ENCODE results near the gene KRCC1.

GRCh38 chr2:88036182-88036581 is 19.4 kb downstream of the KRCC1 start:
- no peak for TF ChIP-seq EP300 (conservative IDR thresholded peaks at IDR 0.05; ENCODE audit: poor library complexity, severe bottlenecking)
- no peak for TF ChIP-seq CTCF (IDR thresholded peaks at IDR 0.05; ENCODE audit: poor library complexity, severe bottlenecking)
- no peak for TF ChIP-seq POLR2AphosphoS5 (IDR thresholded peaks at IDR 0.05)
- TF ChIP-seq EZH2 (IDR thresholded peaks at IDR 0.05; ENCODE audit: borderline replicate concordance, insufficient read depth, low read length, poor library complexity, severe bottlenecking) = no peak
- TF ChIP-seq SMC3 (conservative IDR thresholded peaks at IDR 0.05; ENCODE audit: poor library complexity) = no peak
- TF ChIP-seq REST (IDR thresholded peaks at IDR 0.05; ENCODE audit: borderline replicate concordance) = no peak
- TF ChIP-seq RAD21 (conservative IDR thresholded peaks at IDR 0.05) = no peak
- TF ChIP-seq MXI1 (conservative IDR thresholded peaks at IDR 0.05; ENCODE audit: poor library complexity, severe bottlenecking) = no peak
- TF ChIP-seq TAF1 (IDR thresholded peaks at IDR 0.05; ENCODE audit: low read depth) = no peak
